Measurements from ENCODE around the gene ZBTB22. TPM values are rescaled to one million over a fixed set of nuclear protein-coding genes. Genes with fewer than 3 reads are reported as not detected.
"Not testable (repeated sequence)": the region's sequence is repeated elsewhere in the genome, so short reads cannot be mapped to it uniquely, and the experiment has no call there.

ZBTB22 gene
- polyA plus RNA-seq (ENCODE audit: low read depth in 6 of 6): 10 to 100 TPM; 19.2 to 29.9 (median 23.8) TPM

GRCh38 chr6:33317669-33318425 lies at the start of gene ZBTB22:
TSS of gene ZBTB22 (minus strand) at chr6:33317744. CDS start at chr6:33316916, 828 bp downstream.
- Mint-ChIP-seq H3K36me3 (peaks cover 14 to 36% of the 10 kb centered on the region in 2 donors), H3K27ac (peak within 1 kb of the TSS; percentile 98 to 100 (median 99)), H3K9me3 (no peaks in the 10 kb centered on the region), H3K4me1 (peaks cover 75 to 91% (median 84%) of the 10 kb centered on the region in 3 donors), H3K27me3 (no peaks in the 10 kb centered on the region), H3K4me3 (peak within 1 kb of the TSS; percentile 89 to 100 (median 100))
- ATAC-seq (ENCODE audit: low read depth in 2 of 2) (peak; percentile 41 to 47), DNase-seq (peak; percentile 95)

- H3K27me3 Mint-ChIP-seq: no peaks in the 10 kb centered on the region
- DNase-seq (no peak), ATAC-seq (ENCODE audit: low read depth in 2 of 2) (no peak)
- no peaks in the 10 kb centered on the region for H3K9me3 Mint-ChIP-seq
- H3K4me3 Mint-ChIP-seq: no peak overlapping the region
- H3K4me1 Mint-ChIP-seq: peaks cover 0 to 5% (median 0%) of the 10 kb centered on the region in 3 donors
- no peak overlapping the region for H3K27ac Mint-ChIP-seq
- no peaks in the 10 kb centered on the region for H3K36me3 Mint-ChIP-seq
These were observed 49.6 kb upstream of the ZBTB22 start for GRCh38 chr6:33367009-33367714.

- ATAC-seq (ENCODE audit: low read depth in 2 of 2); H3K27ac Mint-ChIP-seq; H3K27me3 Mint-ChIP-seq; H3K9me3 Mint-ChIP-seq; DNase-seq; H3K36me3 Mint-ChIP-seq; H3K4me1 Mint-ChIP-seq; H3K4me3 Mint-ChIP-seq: not testable (repeated sequence)
These were observed 47.8 kb upstream of the ZBTB22 start for GRCh38 chr6:33365206-33365971.

- H3K4me1 Mint-ChIP-seq; H3K9me3 Mint-ChIP-seq; H3K27ac Mint-ChIP-seq; H3K27me3 Mint-ChIP-seq; DNase-seq; H3K36me3 Mint-ChIP-seq; ATAC-seq (ENCODE audit: low read depth in 2 of 2); H3K4me3 Mint-ChIP-seq: not testable (repeated sequence)
These were observed 47.1 kb upstream of the ZBTB22 start for GRCh38 chr6:33364475-33365205.

GRCh38 chr6:33363486-33363885 lies 45.9 kb upstream of the ZBTB22 start:
- not testable (repeated sequence) for H3K36me3 Mint-ChIP-seq; ATAC-seq (ENCODE audit: low read depth in 2 of 2); H3K9me3 Mint-ChIP-seq; H3K27ac Mint-ChIP-seq; H3K4me3 Mint-ChIP-seq; H3K4me1 Mint-ChIP-seq; DNase-seq
- H3K27me3 Mint-ChIP-seq: peaks cover 0 to 12% (median 4%) of the 10 kb centered on the region in 3 donors

- Mint-ChIP-seq H3K4me3 (no peak overlapping the region), H3K9me3 (no peaks in the 10 kb centered on the region), H3K27ac (peak overlapping the region in 1 of 6 donors; percentile 86), H3K36me3 (no peaks in the 10 kb centered on the region), H3K27me3 (peaks cover 0 to 13% (median 12%) of the 10 kb centered on the region in 3 donors), H3K4me1 (peaks cover 0 to 8% (median 0%) of the 10 kb centered on the region in 3 donors)
- ATAC-seq (ENCODE audit: low read depth in 2 of 2) (no peak), DNase-seq (no peak)
These were observed 41.8 kb upstream of the ZBTB22 start for GRCh38 chr6:33359331-33359730.

GRCh38 chr6:33357160-33357871 lies 39.8 kb upstream of the ZBTB22 start:
- not testable (repeated sequence) for H3K27ac Mint-ChIP-seq; H3K4me3 Mint-ChIP-seq; DNase-seq; H3K9me3 Mint-ChIP-seq; ATAC-seq (ENCODE audit: low read depth in 2 of 2); H3K4me1 Mint-ChIP-seq; H3K36me3 Mint-ChIP-seq
- H3K27me3 Mint-ChIP-seq: peaks cover 0 to 13% (median 12%) of the 10 kb centered on the region in 3 donors

GRCh38 chr6:33356295-33356694 lies 38.8 kb upstream of the ZBTB22 start:
- no peak overlapping the region for H3K27ac Mint-ChIP-seq
- no peaks in the 10 kb centered on the region for H3K36me3 Mint-ChIP-seq
- DNase-seq (no peak), ATAC-seq (ENCODE audit: low read depth in 2 of 2) (no peak)
- peaks cover 0 to 5% (median 3%) of the 10 kb centered on the region in 3 donors for H3K4me1 Mint-ChIP-seq
- H3K27me3 Mint-ChIP-seq: peaks cover 0 to 13% (median 12%) of the 10 kb centered on the region in 3 donors
- no peak overlapping the region for H3K4me3 Mint-ChIP-seq
- H3K9me3 Mint-ChIP-seq: no peaks in the 10 kb centered on the region

GRCh38 chr6:33355860-33356259 lies 38.3 kb upstream of the ZBTB22 start:
- H3K9me3 Mint-ChIP-seq; H3K36me3 Mint-ChIP-seq; H3K4me1 Mint-ChIP-seq; ATAC-seq (ENCODE audit: low read depth in 2 of 2); H3K4me3 Mint-ChIP-seq; H3K27ac Mint-ChIP-seq; DNase-seq: not testable (repeated sequence)
- peaks cover 0 to 13% (median 12%) of the 10 kb centered on the region in 3 donors for H3K27me3 Mint-ChIP-seq

- peak overlapping the region in 1 of 8 donors; percentile 32 for H3K4me3 Mint-ChIP-seq
- H3K4me1 Mint-ChIP-seq: peaks cover 33 to 41% (median 34%) of the 10 kb centered on the region in 3 donors
- DNase-seq (no peak), ATAC-seq (ENCODE audit: low read depth in 2 of 2) (no peak)
- no peaks in the 10 kb centered on the region for H3K9me3 Mint-ChIP-seq
- H3K27me3 Mint-ChIP-seq: peaks cover 0 to 3% (median 0%) of the 10 kb centered on the region in 3 donors
- no peaks in the 10 kb centered on the region for H3K36me3 Mint-ChIP-seq
- H3K27ac Mint-ChIP-seq: peak overlapping the region in 3 of 6 donors; percentile 21 to 58 (median 30)
These were observed 30.3 kb upstream of the ZBTB22 start for GRCh38 chr6:33347816-33348215.

GRCh38 chr6:33346972-33347371 lies 29.4 kb upstream of the ZBTB22 start:
- not testable (repeated sequence) for H3K9me3 Mint-ChIP-seq; DNase-seq; ATAC-seq (ENCODE audit: low read depth in 2 of 2); H3K36me3 Mint-ChIP-seq; H3K27me3 Mint-ChIP-seq
- Mint-ChIP-seq H3K27ac (peak overlapping the region in 2 of 6 donors; percentile 38 to 50), H3K4me3 (peak overlapping the region in 3 of 8 donors; percentile 5 to 31 (median 29)), H3K4me1 (peaks cover 33 to 41% (median 34%) of the 10 kb centered on the region in 3 donors)
